Activated naive CD4-positive, alpha-beta T cell treated with anti-CD3 and anti-CD28 coated beads, Interleukin-2, amount 50 U/mL, for 72 hours (primary cell): ENCODE data around the gene NAA10. TPM values are rescaled to one million over a fixed set of nuclear protein-coding genes. Genes with fewer than 3 reads are reported as not detected.

Source experiments
- ATAC-seq, 2 donors: fragments of 150-1000 bp; cut with Tn5 transposase; 2 replicates each; pipeline ENCODE4 v1.10.0; 2021; ENCODE audit warnings: mild to moderate bottlenecking in 2 of 2, moderate library complexity in 2 of 2
- DNase-seq, 2 donors: peaks; one replicate each; pipeline ENCODE4 v3.0.0; 2021 to 2022; ENCODE audit warnings: low spot score in 2 of 2
- H3K27ac Mint-ChIP-seq, 2 donors: one replicate each; pipeline ENCODE4 v1.8.0; 2022; ENCODE audit warnings: mild to moderate bottlenecking in 2 of 2, mixed read lengths in 2 of 2
- H3K36me3 Mint-ChIP-seq, 2 donors: one replicate each; pipeline ENCODE4 v1.8.0; 2022; ENCODE audit warnings: mixed read lengths in 2 of 2
- H3K9me3 Mint-ChIP-seq, 2 donors: one replicate each; pipeline ENCODE4 v1.8.0; 2022; ENCODE audit warnings: mixed read lengths in 2 of 2
- total RNA-seq, 2 donors: library from RNA; stranded (reverse); gene quantifications; one replicate each; pipeline ENCODE4 v1.2.3, GENCODE V29; 2022

Gene NAA10
- total RNA-seq, 2 donors from 2014 or later = 97.9 to 129 TPM

DNA sequence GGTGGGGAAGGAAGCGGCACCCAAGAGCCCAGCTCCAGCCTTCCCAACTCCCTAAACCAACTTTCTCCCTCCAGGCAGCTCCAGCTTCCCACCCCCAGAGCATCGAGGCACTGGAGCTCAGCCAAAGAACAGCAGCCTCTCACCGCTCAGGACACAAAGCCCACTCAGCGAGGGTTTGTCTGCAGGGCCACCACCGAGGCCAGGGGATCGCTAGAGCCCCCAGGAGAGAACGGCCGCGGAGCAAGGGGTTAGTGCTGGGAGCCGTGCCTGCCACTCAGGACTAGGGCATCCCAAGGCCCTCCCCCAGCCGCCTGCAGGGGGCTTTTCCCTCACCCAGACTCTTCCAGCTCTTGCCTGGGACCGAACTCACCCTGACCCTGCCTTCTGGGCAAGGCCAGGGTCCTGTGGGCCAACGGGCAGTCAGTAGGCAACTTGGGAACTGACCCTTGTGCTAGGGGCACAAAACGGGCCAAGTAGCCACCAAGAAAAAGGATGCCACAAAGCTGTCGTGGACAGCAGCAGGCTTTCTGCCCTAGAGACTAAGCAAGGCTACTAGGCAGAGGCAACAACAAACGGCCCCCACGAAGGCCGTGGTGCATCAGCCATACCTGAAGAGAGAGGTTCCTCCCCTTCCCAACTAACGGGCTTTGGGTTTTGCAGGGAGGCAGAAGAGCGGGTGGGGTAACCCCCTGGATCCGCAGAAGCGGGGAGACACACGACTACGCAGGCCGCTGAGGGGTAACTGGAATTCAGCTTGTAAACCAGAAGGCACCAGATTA, 34.5 kb upstream of the NAA10 start:
- Mint-ChIP-seq H3K9me3 (no peaks in the 10 kb centered on the region), H3K27ac (peak overlapping the region; percentile 89 to 95), H3K36me3 (peaks cover 37 to 41% of the 10 kb centered on the region in 2 donors)
- ATAC-seq = no peak
- no peak for DNase-seq

DNA sequence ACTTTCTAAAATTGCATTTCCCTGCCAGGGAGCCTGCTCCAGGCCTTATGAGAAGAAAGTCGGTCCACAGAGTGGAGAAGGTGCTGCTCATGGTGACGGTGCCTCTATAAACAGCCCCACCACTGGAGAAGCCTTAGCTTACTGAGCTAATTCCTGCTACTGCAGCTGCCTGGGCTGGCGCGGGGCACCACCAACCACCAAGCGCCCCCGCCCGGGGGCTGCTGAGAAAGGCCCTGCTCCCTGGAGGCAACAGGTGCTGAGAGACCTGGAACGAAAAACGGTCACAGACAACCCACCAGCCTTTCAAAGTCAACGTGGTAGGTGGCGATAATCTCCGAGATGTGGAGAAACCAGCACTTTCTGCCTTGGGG, 33.9 kb upstream of the NAA10 start:
- ATAC-seq (no peak), DNase-seq (no peak)
- Mint-ChIP-seq H3K36me3 (peaks cover 37 to 38% of the 10 kb centered on the region in 2 donors), H3K9me3 (no peaks in the 10 kb centered on the region), H3K27ac (peak overlapping the region; percentile 50 to 89)

DNA sequence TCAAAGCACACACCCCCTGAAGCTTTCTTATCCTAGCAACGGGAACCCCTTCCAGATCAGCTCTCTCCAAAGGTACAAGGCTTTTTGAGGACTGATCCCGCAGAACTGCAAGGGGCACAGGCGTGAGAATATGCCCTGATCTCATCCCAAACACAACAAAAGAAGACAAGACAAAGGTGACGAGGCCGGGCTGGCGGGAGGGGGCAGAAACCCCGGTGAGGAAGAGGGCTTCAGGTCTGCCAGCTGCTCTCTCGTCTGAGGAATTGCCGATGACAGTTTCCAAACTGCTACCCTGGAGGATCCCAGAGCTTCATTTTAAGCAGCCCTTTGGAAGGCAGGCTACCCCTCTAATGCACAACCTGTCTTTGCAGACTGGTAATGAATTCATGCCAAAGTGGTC, 33.4 kb upstream of the NAA10 start:
- no peaks in the 10 kb centered on the region for H3K9me3 Mint-ChIP-seq
- no peak for ATAC-seq
- DNase-seq = no peak
- peak overlapping the region; percentile 88 to 89 for H3K27ac Mint-ChIP-seq
- peaks cover 35% of the 10 kb centered on the region in 2 donors for H3K36me3 Mint-ChIP-seq

DNA sequence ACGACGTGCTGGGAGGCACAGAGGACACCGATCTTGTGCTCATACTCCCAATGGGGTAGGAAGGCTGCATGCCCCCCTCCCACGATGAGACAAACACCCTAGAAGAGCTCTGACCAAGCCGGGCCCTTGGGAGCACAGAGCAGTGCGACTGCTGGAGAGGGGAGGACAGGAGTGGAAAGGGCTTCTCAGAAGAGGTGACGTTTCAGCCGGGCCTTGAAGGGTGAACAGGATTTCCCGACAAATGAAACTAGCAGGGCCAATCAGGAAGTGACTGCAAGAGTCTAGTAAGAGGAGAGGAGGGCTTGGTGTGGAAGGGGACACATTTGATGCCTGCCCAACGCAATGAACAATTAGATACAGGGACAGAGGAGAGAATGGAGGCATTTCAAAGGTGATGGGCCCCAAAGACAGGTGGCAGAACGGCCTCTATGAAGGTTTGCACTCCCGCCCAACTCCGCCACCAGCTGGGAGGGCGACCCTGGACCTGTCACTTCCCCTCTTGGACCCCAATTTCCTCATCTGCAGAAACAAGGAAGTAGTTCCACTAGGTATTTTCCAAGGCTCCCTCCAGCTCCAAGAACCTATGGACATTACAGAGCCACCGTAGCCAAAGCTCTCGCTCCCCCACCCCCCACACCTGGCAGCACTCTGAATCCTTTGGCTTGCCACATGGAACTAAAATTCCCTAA, 32.8 kb upstream of the NAA10 start:
- Mint-ChIP-seq H3K27ac (peak overlapping the region; percentile 88 to 89), H3K9me3 (no peaks in the 10 kb centered on the region), H3K36me3 (peaks cover 32 to 33% of the 10 kb centered on the region in 2 donors)
- peak in 1 of 2 donors; percentile 41 for DNase-seq
- peak; percentile 3 to 19 for ATAC-seq

DNA sequence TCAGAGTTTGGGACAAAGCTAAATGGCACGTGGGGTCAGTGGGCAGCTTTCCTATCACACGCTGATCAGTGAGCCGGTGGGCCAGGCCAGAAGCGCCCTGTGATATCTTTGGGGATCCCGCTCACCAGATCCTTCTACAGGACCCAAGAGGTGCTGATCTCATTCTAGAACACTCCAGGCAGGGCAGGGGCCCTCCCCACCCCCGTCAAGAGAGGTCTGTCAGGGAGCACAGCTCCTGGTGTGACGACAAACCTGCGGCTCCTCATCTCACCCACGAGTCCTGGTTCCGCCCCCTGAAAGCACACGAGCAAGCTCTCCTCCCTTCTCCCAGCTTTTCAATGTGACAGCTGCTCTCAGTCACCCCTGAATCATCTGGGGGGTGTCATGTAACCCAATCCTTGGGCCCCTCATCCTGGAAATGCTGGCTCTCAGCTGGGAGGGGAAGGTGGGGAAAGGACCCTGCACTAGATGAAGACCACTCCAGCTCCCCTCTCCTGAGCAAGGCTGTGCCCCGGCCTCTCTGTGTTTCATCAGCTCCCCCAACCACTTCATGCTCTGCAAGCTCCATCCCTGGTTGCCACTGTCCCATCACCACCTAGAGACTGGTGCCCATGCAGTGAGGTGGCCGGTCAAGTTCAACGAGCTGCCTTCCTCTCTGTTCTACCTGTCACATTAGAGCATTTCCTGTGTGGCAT, 32.2 kb upstream of the NAA10 start:
- H3K36me3 Mint-ChIP-seq = peaks cover 32 to 33% of the 10 kb centered on the region in 2 donors

DNA sequence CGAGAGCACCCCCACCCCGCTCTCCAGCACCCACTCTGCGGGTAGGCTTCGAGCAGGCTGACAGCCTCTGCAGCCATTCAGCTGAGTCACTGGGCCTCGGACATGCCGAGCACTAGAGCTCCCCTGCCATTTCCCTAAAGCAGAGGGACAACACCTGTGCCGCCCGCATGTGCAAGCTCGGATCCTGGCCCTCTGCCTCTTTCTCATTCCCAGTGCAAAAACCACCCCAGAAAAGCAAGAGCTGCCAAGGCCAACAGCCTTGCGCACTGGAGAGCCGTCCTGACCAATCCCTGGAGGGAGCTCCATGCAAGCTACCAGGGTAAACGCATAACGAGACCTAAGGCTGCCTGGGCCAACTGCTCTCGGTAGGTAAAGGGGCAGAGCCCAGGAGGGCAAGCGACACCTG, 31.4 kb upstream of the NAA10 start:
- H3K9me3 Mint-ChIP-seq = no peaks in the 10 kb centered on the region
- ATAC-seq (no peak), DNase-seq (no peak)
- peak overlapping the region; percentile 88 to 89 for H3K27ac Mint-ChIP-seq
- H3K36me3 Mint-ChIP-seq = peaks cover 27 to 28% of the 10 kb centered on the region in 2 donors

More for the DNA sequence above, 32.2 kb upstream of the NAA10 start:
- H3K9me3 Mint-ChIP-seq = no peaks in the 10 kb centered on the region
- ATAC-seq (peak; percentile 14 to 18), DNase-seq (no peak)
- H3K27ac Mint-ChIP-seq = peak overlapping the region; percentile 88 to 89

DNA sequence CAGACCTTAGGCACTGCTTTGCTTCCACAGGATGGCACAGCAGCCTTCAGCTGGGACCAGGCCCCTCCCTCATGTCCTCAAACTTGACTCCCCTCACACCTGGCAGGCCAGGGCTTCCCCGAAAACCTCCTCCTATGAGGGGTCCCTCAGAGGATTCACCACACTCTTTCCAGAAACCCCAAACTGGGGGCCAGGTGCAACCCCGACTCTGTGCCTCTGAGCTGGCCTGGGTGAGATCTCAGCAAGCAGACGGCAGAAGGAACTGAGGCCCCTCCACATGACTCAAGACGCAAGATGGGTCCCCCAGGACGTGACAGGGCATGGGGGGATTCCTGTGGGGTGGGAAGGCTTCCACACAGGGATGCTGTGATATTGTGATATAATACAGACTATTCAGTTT, 30.6 kb upstream of the NAA10 start:
- ATAC-seq (no peak), DNase-seq (no peak)
- H3K27ac Mint-ChIP-seq = peak overlapping the region in 1 of 2 donors; percentile 88
- H3K36me3 Mint-ChIP-seq = peaks cover 19 to 22% of the 10 kb centered on the region in 2 donors
- H3K9me3 Mint-ChIP-seq = no peaks in the 10 kb centered on the region

DNA sequence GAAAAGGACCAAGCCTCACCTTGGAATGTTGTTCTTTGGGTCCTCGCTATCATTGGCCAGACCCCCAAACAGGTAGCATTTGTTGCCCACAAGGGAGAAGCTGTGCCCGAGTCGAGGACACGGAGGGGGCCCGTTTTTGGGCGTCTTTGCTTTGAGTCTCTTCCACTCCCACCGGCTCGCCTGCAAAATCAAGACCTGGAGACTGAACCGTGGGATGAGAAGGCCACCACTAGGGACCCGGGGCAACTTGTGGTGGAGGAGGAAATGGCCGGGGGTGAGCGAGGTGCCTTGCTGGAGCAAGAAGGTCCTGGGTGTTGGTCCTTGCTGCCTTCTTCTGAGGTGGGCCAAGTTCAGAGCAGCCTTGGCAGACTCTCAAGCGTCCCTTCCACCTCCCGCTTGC, 29.3 kb upstream of the NAA10 start:
- Mint-ChIP-seq H3K36me3 (peaks cover 12 to 14% of the 10 kb centered on the region in 2 donors), H3K27ac (no peak overlapping the region), H3K9me3 (no peaks in the 10 kb centered on the region)
- no peak for ATAC-seq
- no peak for DNase-seq

DNA sequence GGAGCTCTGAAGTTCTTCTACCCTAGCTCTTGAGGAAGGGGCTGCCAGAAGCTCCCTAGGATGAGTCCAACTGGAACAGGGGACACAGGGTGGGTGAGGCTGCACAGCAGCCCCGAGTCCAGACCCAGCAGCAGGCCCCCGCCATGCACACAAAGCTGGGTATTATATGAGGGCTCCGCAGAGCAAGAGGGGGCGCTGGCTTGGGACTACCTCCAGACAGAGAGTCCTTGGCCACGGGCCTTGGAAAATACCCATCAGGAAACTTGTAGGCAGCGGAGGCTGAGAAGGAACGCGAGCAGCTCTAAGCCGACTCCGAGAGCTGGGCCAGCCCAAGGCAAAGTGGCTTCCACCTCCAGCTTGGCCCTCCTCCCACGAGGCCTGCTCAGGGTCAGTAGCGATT, 28.7 kb upstream of the NAA10 start:
- ATAC-seq (no peak), DNase-seq (no peak)
- H3K36me3 Mint-ChIP-seq = peaks cover 12 to 14% of the 10 kb centered on the region in 2 donors
- H3K9me3 Mint-ChIP-seq = no peaks in the 10 kb centered on the region
- H3K27ac Mint-ChIP-seq = no peak overlapping the region

DNA sequence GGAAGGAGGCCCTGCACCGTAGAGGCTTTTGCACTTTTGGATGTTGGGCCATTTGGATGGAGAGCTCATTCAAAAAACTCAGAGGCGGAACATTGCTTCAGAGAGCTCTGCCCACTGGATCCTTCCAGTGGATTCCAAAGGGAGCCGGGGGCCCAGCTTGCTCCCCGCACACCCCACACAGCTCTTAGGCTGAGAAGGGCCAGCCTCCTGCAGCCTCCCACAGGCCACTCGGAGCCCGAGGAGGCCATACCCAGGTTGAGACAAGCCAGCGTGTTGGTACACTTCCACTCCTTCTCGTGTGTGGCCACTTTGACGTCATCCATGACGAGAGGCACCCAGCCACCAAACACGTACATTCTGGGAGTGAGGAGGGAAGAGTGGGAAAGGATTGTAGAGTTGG, 26.5 kb upstream of the NAA10 start:
- no peaks in the 10 kb centered on the region for H3K9me3 Mint-ChIP-seq
- ATAC-seq (no peak), DNase-seq (no peak)
- no peaks in the 10 kb centered on the region for H3K36me3 Mint-ChIP-seq
- no peak overlapping the region for H3K27ac Mint-ChIP-seq

DNA sequence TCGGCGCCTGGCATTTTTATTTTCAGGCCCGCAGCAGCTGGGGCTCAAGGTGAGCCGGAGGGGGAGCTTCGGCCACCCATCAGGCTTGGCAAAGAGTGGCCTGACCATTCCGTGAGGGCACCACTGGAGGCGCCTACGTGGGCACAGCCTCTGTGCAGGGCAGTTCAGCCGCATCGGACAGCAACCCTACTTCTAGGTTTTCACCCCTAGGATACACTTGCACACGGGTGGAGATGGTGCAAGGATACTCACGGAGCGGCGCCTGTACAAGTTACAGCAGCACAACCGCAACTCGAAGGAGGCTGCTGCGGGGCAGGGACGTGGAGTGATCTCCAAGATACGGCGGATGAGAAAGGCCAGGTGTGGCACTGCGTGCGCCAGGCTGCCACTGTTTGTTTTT, 25.9 kb upstream of the NAA10 start:
- ATAC-seq = no peak
- Mint-ChIP-seq H3K36me3 (no peaks in the 10 kb centered on the region), H3K27ac (no peak overlapping the region), H3K9me3 (no peaks in the 10 kb centered on the region)
- DNase-seq = no peak

DNA sequence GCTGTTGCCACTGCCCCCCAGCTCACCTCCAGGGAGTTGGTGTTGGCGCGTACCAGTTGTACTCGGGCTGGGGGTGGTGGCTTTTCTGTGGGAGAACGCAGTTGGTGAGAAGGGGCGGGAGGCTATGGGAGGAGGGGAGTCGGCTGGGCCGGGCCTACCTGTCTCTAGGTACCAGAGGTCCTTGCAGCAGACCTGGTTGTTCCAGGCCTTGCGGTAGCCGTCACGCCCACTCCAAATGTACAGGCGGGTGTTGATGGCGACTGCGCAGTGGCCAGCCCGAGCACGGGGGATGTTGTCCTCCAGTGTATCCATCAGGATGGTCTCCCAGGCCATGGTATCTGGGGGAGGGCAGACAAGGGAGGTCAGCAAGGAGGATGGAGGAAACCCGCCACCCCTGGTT, 25.2 kb upstream of the NAA10 start:
- H3K27ac Mint-ChIP-seq = no peak overlapping the region
- DNase-seq (no peak), ATAC-seq (no peak)
- H3K36me3 Mint-ChIP-seq = no peaks in the 10 kb centered on the region
- H3K9me3 Mint-ChIP-seq = no peaks in the 10 kb centered on the region

DNA sequence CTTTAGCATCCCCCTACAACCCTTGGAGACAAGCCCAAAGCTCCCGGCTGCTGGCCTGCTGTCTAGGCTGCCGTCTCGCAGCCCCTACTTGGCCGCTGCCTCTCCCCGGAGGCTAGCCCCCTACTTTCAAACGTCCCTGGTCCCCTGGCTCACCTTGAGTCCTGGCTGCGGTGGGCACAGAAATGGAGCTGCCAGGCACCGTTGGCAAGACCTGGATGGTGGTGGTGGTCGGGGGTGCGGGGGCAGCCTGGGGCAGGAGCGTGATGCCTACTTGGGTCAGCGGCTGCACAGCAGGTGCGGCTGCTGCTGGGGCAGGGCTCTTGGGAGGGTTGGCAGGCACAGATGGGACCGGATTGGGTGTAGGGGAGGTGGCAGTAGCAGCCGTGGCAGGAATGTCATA, 24.8 kb upstream of the NAA10 start:
- H3K9me3 Mint-ChIP-seq = no peaks in the 10 kb centered on the region
- no peaks in the 10 kb centered on the region for H3K36me3 Mint-ChIP-seq
- ATAC-seq (no peak), DNase-seq (no peak)
- H3K27ac Mint-ChIP-seq = no peak overlapping the region

DNA sequence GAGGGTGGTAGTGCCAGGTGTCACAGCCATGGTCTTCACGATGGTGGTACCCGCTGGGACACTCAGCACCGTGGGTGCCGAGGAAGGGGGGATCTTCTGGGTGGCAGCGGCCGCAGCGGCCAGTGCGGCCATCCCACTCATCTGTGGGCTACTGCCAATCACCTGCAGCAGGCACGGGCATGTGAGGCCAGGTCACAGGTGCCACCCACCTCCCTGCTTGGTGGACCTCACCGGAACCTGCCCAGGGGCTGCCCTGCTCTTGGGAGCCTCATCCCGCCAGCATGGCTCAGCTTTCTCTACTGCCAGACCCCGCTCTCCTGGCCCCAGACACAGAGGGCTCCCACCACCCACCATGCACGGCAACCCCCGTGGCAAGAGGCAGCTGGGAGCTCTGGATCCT, 23.8 kb upstream of the NAA10 start:
- DNase-seq (no peak), ATAC-seq (no peak)
- H3K36me3 Mint-ChIP-seq = no peaks in the 10 kb centered on the region
- no peak overlapping the region for H3K27ac Mint-ChIP-seq
- no peaks in the 10 kb centered on the region for H3K9me3 Mint-ChIP-seq

DNA sequence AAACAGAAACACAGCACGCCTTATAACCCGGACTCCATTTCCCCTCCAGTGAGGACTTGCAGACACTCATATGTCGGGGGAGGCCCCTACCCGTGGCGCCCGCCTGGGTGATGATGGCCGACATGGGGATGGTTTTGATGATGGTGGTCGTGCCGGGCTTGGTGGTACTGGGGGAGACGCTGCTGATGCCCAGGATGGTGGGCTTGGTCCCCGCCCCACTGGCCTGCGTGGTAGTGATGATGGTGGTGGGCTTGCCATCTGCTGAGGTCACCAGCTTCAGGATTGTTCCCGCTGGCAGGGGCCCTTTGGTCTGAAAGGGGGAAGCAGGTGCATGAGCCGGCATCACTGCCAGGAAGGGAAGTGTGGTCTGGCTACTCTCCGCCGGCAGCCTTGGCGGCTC, 22.4 kb upstream of the NAA10 start:
- Mint-ChIP-seq H3K36me3 (no peaks in the 10 kb centered on the region), H3K27ac (no peak overlapping the region), H3K9me3 (no peaks in the 10 kb centered on the region)
- ATAC-seq (no peak), DNase-seq (no peak)

DNA sequence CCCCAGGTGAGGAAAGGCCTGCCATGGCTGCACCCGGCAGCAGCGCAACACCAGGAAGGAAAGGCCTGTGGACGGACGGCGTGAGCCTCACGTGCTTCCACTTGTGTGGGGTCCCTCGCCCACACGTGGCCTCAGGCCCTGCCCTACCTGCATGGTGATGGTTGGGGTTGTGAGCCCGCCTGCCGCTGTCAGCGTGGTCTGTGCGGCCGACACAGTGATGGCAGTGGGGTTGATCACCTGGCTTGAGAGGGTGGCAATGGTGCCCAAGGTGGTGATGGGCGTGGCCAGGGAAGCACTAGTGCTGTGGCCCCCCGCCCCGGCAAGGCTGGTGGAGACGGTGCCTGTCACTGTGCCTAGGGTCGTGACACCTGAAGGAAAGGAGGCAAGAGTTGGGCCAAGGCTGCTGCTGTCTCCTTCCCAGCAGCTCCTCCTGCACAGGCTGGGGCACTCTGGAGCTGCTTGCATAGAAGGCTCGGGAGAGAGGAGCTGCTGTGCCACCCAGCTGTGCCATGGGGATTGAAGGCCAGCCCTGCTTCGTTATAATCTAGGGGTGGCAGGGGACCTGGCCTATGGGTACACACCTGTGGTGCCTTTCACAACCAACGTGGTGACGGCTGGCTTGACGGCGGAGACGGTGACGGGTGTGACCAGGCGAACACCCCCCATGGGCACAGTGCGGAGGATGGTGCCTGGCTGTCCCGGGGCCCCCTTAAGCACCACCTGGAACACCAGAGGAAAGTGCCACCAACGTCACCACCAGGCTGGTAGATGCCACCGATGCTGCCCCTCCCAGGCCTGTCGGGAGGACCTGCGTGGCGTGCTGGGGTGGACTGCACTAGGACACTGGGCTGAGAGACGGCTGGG, 21.4 kb upstream of the NAA10 start:
- ATAC-seq (no peak), DNase-seq (no peak)
- Mint-ChIP-seq H3K27ac (peak overlapping the region in 1 of 2 donors; percentile 63), H3K36me3 (peaks cover 3% of the 10 kb centered on the region in 2 donors), H3K9me3 (no peaks in the 10 kb centered on the region)
